OCI-LY3 (cell line): ENCODE measurements around the gene DOCK2.
"Not testable (repeated sequence)": the region's sequence is repeated elsewhere in the genome, so short reads cannot be mapped to it uniquely, and the experiment has no call there.

ENCODE experiments used
- H2AFZ ChIP-seq: fragments of 200-600, 300-600 bp; shearing (Covaris generic); 2 replicates; pipeline ENCODE4 v1.6.0; 2014; ENCODE audit warnings: antibody characterized with exemption, low read depth, low read length
- H3K27ac ChIP-seq: fragments of 200-600, 300-600 bp; sonication (generic); 2 replicates; pipeline ENCODE4 v1.5.1; 2014; ENCODE audit warnings: mild to moderate bottlenecking, low read length, moderate library complexity, mixed read lengths
- H3K27me3 ChIP-seq: fragments of 200-600, 300-600 bp; sonication (generic); 2 replicates; pipeline ENCODE4 v1.6.1; 2014; ENCODE audit warnings: low read depth, low read length, mixed read lengths
- H3K36me3 ChIP-seq: fragments of 200-600, 300-600 bp; sonication (generic); replicated peaks from 2 replicates; pipeline ENCODE3; 2014; ENCODE audit warnings: low read depth, low read length, mixed read lengths
- H3K4me1 ChIP-seq: fragments of 300-600, 200-600 bp; sonication (generic); 2 replicates; pipeline ENCODE4 v1.6.1; 2014; ENCODE audit warnings: low read length, mixed read lengths
- H3K4me2 ChIP-seq: fragments of 200-600, 300-600 bp; sonication (generic); 2 replicates; pipeline ENCODE4 v1.6.1; 2014; ENCODE audit warnings: low read length, mixed read lengths
- H3K4me3 ChIP-seq: fragments of 300-600, 200-600 bp; sonication (generic); 2 replicates; pipeline ENCODE4 v1.5.1; 2014; ENCODE audit warnings: antibody characterized with exemption, mild to moderate bottlenecking, low read length, moderate library complexity
- H3K79me2 ChIP-seq: fragments of 300-600, 200-600 bp; shearing (Covaris generic); 2 replicates; pipeline ENCODE4 v1.6.1; 2014; ENCODE audit warnings: mild to moderate bottlenecking, low read length, mixed read lengths
- H3K9ac ChIP-seq: fragments of 300-600, 200-600 bp; shearing (Covaris generic); 2 replicates; pipeline ENCODE4 v1.6.0; 2014; ENCODE audit warnings: mild to moderate bottlenecking, low read length, moderate library complexity
- H3K9me3 ChIP-seq: fragments of 200-600, 300-600 bp; shearing (Covaris generic); 2 replicates; pipeline ENCODE4 v1.6.1; 2014; ENCODE audit warnings: low read length, mixed read lengths; ENCODE audit not compliant: insufficient read depth
- H4K20me1 ChIP-seq: fragments of 200-600, 300-600 bp; sonication (generic); 2 replicates; pipeline ENCODE4 v1.6.1; 2016; ENCODE audit warnings: low read length, mixed read lengths; ENCODE audit not compliant: insufficient read depth
- CTCF ChIP-seq: fragments of 200-600, 300-600 bp; sonication (generic); IDR thresholded peaks from 2 replicates; pipeline ENCODE4 v1.5.1; 2014; ENCODE audit warnings: antibody characterized with exemption, low read length, low read depth
- EZH2phosphoT487 ChIP-seq: fragments of 200-600 bp; shearing (Covaris generic); IDR thresholded peaks from 2 replicates; pipeline ENCODE4 v1.6.1; 2018; ENCODE audit warnings: antibody characterized with exemption, mixed run types, low read depth

The DOCK2 gene

GRCh38 chr5:169944922-169945680 is 308.0 kb downstream of the DOCK2 start:
- H3K9me3 ChIP-seq = no peaks in the 10 kb centered on the region
- H3K27ac ChIP-seq = no peak overlapping the region
- H3K36me3 ChIP-seq = no peaks in the 10 kb centered on the region
- no peak overlapping the region for H2AFZ ChIP-seq
- TF ChIP-seq CTCF (no peak), EZH2phosphoT487 (no peak)
- no peaks in the 10 kb centered on the region for H3K79me2 ChIP-seq
- H4K20me1 ChIP-seq = peaks cover 9% of the 10 kb centered on the region; the same call in 1 of the 2 replicates
- H3K4me1 ChIP-seq = no peaks in the 10 kb centered on the region
- H3K27me3 ChIP-seq = no peaks in the 10 kb centered on the region
- H3K9ac ChIP-seq = no peak overlapping the region
- H3K4me3 ChIP-seq = no peak overlapping the region
- no peak overlapping the region for H3K4me2 ChIP-seq

GRCh38 chr5:169945831-169946261 is 308.8 kb downstream of the DOCK2 start:
- Histone ChIP-seq H3K4me3 (no peak overlapping the region), H2AFZ (no peak overlapping the region), H3K4me2 (no peak overlapping the region)

GRCh38 chr5:169946743-169947295 is 309.7 kb downstream of the DOCK2 start:
- no peaks in the 10 kb centered on the region for H3K27me3 ChIP-seq
- H3K79me2 ChIP-seq = no peaks in the 10 kb centered on the region
- H2AFZ ChIP-seq = no peak overlapping the region
- no peaks in the 10 kb centered on the region for H3K9me3 ChIP-seq
- H3K27ac ChIP-seq = no peak overlapping the region
- peaks cover 9% of the 10 kb centered on the region; the same call in 1 of the 2 replicates for H4K20me1 ChIP-seq
- H3K4me1 ChIP-seq = no peaks in the 10 kb centered on the region
- H3K36me3 ChIP-seq = no peaks in the 10 kb centered on the region
- no peak overlapping the region for H3K4me2 ChIP-seq
- TF ChIP-seq CTCF = no peak
- TF ChIP-seq EZH2phosphoT487 = no peak
- H3K9ac ChIP-seq = no peak overlapping the region
- H3K4me3 ChIP-seq = no peak overlapping the region

More at GRCh38 chr5:169945831-169946261, 308.8 kb downstream of the DOCK2 start:
- H4K20me1 ChIP-seq = peaks cover 9% of the 10 kb centered on the region; the same call in 1 of the 2 replicates
- H3K4me1 ChIP-seq = no peaks in the 10 kb centered on the region
- H3K27me3 ChIP-seq = no peaks in the 10 kb centered on the region
- H3K27ac ChIP-seq = no peak overlapping the region
- H3K9me3 ChIP-seq = no peaks in the 10 kb centered on the region
- H3K79me2 ChIP-seq = no peaks in the 10 kb centered on the region
- no peak overlapping the region for H3K9ac ChIP-seq
- TF ChIP-seq CTCF (no peak), EZH2phosphoT487 (no peak)
- no peaks in the 10 kb centered on the region for H3K36me3 ChIP-seq

- Histone ChIP-seq H4K20me1 (peaks cover 12% of the 10 kb centered on the region; the same call in 1 of the 2 replicates), H3K9ac (no peak overlapping the region), H3K4me3 (no peak overlapping the region), H2AFZ (no peak overlapping the region), H3K36me3 (no peaks in the 10 kb centered on the region), H3K4me1 (peaks cover 5% of the 10 kb centered on the region; the same call in 1 of the 2 replicates), H3K9me3 (no peaks in the 10 kb centered on the region), H3K79me2 (no peaks in the 10 kb centered on the region), H3K27me3 (no peaks in the 10 kb centered on the region), H3K4me2 (no peak overlapping the region), H3K27ac (no peak overlapping the region)
- TF ChIP-seq CTCF = no peak
- no peak for TF ChIP-seq EZH2phosphoT487
Observed at GRCh38 chr5:169950333-169950732, 313.3 kb downstream of the DOCK2 start.

GRCh38 chr5:169953196-169953595 is 316.1 kb downstream of the DOCK2 start:
- not testable (repeated sequence) for H3K27ac ChIP-seq, H3K36me3 ChIP-seq, H3K4me3 ChIP-seq, H4K20me1 ChIP-seq, H3K4me1 ChIP-seq, H3K79me2 ChIP-seq, H3K9me3 ChIP-seq, H2AFZ ChIP-seq, H3K4me2 ChIP-seq, H3K27me3 ChIP-seq, H3K9ac ChIP-seq
